ENCODE data around the gene GRK5.
A peak's percentile ranks its signal among the peaks of the same experiment; 100 is the strongest.

Gene GRK5

DNA sequence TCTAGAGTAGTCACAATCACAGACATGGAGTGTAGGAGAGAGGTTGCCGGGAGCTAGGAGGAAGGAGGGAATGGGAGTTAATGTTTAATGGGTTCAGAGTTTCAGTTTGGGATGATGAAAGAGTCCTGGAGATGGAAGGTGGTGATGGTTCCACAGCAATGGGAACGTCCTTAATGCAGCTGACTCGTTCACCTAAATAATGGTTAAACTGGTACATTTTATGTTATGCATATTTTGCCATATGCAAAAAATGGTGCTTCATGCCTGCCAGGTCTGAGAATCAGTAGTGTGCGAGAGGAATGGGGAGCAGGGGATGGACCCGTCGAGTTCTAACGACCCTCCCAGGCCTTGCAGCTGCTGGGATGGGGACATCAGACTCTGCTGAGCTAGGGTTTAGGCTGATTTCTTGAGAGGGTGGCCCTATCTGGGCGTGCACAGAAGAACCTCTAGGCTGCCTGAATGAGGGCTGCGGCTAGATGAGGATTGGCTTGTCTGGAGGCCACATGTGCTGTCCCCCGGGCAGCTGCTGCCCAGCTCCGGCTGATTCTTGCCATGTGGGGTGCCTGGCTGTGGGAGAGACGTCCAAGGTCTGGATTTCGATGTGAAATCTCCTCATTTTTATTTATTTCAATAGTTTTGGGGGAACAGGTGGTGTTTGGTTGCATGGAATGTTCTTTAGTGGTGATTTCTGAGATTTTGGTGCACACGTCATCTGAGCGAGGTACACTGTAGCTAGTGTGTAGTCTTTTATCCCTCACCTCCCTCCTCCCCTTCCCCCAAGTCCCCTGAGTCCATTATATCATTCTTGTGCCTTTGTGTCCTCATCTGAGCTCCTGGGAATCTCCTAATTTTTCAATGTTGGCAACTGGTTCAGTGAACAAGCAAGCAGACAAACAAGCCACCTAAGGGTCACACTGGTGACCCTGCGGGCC, 116.0 kb downstream of the GRK5 start:
- no peak for DNase-seq

DNA sequence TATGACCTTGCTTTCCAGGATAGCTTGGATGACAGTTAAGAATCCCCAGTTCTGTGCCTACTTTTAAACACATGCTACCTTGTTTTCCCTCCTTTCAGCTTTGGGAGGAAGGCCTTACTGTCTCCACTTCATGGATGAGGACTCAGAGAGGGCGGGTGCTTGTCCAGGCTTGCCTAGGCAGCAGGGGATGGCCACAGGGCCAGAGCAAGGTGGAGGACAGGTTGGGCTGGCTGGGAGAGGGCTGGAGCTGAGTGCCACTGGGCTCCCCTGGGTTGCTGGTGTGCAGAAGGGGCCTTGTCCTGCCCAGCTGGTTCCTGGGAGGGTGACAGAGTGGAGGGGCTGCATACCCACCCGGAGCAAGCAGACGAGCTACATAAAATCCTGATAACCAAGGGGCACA, 117.8 kb downstream of the GRK5 start:
- DNase-seq, result no peak

DNA sequence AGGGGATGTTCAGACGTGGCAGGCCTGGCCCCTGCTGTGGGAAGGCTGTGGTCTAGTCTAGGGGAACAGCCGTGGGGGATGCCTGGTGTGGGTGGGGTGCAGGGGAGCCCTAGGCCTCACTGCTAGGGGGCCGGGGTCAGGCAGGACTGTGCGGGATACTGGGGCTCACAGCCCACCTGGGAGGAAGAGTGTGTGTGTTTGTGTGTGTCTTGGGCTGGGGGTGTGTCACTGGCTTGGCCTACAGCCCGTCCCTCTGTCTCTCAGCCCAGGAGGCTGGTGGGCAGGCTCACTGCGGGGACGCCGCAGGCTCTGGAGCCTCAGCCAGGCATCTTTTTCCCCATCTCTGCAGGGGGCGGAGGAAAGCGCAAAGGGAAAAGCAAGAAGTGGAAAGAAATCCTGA, 118.8 kb downstream of the GRK5 start:
- no peak for DNase-seq

DNA sequence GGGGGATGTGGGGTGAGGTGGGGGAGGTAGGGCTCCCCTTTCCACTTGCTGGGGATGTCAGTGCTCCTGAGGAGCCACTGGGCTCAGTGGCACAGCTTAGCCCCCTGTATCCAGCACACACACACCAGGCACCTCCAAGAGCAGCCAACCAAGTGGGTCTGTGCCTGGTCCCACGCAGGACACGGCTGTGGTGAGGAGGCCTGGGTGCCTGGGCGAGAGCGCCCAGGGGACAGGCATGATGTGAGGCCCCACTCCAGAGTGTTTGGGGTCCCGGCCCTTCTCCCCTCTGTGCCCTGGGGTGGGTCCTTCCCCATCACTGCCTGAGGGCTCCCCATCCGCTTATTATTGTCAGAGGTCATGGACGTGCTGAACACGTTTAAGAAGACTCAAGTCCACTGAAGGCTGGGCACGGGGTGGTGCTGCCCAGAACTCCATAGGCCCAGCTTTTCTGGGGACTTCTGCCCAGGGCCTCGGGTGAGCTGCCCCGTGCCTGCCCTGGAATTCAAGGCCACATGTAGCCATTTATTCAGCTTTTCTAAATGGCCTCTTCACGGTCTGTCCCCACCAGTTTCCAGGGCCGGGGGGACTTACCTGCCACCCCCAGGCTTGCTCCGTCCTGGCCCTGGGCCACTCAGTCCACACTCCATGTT, 119.8 kb downstream of the GRK5 start:
- DNase-seq, result no peak

DNA sequence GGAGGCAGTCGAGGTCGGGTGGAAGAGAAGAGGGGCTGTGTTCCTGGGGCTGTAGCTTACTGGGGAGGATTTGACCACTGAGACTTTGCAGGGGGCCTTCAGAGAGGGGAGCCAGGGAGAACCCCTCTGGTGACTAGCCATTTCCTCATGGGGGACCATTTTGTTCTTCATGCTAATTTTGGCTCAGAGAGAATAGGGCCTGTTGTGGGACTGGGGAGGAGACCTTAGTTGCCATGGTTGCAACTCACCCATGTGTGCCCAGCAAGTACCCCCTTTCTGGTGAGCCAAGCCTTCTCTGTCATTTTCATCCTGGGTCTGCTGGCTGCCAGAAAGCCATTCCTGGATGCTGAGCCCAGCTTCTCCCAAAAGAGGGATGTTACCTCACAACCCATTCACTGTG, 120.9 kb downstream of the GRK5 start:
- DNase-seq, result no peak

DNA sequence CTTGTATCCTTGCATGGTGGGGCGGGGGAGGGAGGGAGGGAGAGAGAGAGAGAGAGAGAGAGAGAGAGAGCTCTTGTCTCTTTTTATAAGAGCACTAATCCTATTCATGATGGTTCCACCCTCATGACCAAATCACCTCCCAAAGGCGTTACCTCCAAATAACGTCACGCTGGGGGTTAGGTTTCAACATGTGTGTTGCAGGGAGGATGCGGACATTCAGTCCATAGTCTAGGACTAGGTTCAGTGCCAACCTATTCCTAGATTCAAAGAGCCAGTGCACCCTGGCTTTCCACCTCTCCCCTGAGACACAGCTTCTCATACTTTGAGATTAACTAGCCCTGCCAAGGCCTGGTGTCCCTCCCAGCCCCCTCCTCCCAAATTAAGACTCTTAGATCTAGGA, 123.0 kb downstream of the GRK5 start:
- no peak for DNase-seq

DNA sequence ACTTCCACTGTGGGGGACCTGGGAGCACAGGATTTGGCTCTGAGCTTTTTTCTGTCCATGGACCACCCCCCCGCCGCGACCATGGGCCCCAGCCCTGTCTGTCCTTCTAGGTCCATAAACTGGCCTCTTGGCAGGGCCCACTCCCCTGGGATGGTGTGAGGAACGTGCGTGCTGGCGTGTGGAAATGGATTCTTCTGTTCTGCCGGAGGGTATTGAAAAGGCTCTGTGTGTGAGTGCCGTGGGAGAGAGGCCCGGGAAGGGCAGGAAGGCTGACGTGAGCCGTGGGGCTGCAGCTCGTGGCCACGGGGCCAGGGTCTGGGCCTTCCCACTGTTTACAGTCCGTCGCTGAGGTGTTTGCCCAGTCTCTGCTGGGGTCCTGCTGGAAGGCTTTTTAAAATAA, 123.7 kb downstream of the GRK5 start:
- no peak for DNase-seq

DNA sequence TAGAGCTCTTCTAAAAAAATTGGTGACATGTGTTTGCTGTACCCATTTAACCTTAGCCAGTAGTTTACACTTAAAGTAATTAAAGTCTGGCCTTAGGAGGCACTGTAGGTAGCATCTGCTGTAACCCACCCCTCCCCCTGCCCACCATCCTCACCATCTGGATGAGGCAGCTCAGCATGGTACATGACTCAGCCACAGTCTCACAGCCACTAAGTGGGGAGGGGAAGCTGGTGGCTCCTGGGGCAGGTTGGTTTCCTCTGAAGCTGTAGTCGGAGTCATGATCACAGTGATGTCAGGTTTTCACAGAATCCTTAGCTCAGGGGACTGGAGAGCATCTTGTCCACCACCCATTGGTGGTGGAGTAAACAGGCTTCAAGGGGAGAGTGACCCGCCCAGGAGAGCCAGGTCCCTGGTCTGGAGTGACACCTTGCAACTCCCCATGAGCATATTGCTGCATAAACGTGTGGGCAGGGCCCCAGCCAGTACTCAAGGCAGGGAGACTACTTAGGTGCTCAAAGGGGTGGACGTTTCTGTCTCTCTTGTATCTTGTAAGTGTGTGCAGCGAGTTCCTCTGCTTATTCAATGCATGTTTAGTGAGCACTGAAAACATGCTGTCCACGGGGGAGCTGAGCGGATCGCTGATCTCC, 125.9 kb downstream of the GRK5 start:
- DNase-seq, result no peak

DNA sequence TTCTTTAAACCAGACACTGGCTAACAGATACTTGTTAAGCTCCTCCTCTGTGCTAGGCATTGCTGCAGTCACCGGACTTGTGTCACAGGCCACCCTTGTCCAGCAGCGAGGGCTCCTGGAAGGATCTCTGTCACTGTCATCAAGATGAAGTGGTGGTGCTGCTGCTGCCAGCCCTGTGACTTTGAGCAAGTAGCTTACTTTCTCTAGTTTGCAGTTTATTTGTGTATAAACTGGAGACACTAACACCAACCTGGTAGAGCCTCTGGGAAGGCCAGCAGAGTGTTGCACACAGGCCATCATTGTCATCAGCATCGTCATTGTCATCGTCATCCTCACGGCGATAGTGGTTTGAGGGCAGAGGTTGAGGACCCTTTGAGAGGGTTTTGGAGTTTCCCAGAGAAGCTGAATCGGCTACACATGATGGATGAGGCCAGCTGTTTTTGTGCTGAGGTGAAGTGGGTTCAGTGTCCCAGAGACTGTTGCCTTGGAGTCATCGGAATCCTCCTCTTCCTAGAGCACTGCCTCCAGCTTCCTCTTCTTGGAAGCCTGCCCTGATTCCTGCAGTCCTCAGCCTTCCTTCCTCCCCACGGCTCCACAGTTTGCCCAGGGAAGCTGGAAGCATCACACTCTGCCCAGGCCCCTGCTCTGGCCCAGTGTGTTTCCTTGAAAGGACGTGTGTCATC, 128.4 kb downstream of the GRK5 start:
- no peak for DNase-seq

DNA sequence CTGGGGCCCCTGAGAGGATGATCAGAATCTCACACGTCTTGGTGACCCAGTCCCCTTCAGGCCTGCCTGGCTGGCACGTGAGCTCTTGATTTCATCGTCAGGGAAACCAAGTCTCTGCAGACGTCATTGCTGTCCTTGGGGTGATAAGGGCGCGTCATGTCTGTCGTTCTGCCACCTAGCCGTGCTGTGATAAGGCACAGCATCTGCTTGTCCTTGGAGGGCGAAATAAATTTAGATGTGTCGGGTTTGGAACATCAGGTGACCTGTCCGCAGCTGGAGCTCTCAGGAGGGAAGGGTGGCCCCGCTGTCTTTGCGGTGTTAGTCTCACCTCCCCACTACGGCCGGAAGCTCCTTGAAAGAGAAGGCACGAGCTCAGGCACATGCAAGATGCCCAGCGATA, 129.2 kb downstream of the GRK5 start:
- DNase-seq, result no peak

DNA sequence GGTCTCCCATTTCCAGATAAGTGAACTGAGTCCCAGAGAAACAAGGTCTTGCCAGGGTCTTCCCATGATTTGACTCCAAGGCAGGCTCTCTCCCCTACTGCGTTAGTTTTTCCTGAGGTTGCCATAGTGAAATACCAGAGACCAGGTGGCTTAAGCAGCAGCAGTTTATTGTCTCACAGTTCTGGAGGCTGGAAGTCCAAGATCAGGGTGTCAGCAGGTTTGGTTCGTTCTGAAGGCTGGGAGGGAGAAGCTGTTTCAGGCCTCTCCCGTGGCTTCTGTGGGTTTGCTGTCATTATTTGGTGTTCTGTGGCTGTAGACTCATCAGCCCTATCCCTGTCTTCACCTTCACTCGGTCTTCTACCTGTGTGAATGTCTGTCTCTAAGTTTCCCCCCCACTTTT, 129.9 kb downstream of the GRK5 start:
- no peak for DNase-seq

DNA sequence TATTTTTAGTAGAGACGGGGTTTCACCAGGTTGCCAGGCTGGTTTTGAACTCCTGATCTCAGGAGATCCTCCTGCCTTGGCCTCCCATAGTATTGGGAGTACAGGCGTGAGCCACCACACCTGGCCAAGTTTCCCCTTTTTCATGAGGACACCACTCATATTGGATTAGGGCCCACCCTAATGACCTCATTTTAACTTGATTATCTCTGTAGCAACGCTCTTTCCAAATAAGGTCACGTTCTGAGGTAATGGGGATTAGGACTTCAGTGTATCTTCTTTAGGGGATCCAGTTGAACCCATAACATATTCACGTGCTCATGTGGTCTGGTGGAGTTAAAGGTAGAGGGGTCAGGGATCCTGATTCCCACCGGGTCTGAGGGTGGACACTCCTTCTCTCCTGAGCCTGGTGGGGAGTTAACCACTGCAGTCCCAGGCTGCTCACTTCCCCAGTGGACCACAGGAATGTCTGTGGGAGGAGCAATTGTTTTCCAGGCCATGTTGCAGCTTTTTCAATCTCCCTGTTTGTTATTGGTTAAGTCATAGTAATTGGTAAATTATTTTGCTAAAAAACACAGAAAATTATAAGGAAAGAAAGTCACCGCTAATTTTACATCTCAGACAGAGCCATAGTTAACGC, 130.5 kb downstream of the GRK5 start:
- DNase-seq, result no peak

DNA sequence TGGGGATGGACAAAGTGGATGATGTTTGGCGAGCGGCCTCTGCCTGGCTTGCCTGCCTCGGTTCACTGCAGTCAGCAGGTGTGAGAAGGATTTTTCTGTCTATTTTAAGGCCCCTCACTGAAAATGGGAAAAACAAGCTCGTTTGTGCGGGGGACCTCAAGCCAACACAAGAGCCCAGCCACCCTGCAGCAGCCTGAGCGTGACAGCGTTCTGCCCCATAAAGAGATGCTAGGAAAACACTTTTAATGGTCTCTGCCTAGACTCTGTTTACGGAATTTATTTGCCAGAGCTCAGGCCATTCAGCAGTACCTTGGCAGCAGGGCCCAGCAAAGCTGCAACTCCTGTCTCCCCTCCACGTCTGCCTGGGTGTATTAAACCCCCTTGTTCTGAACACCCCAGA, 131.7 kb downstream of the GRK5 start:
- DNase-seq, result peak; percentile 6

DNA sequence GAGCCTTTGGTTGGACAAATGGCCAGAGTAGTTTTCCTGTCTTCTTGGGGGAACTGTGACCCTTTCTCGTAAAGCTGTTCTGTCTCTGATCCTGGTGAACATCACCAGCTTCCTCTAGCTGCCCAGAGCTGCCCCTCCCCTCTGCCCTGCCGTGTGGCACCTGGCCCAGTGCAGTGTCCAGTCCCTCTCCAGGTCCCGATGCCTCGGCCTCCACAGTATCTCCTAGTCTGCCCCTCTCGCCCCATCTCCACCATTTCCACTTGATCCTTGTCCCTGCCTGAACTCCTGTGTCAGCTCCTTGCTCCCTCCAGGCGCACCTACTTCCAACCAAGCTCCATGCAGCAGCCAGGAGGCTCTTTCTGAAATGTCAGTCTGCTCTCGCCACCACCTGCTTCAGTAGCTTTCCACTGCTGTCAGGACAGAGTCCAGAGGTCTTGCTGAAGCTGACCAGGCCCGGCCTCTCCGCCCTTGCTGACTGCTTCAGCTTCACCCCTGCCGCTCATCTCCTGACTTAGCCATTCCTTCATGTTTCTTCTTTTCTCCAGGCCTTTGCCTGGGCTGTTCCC, 133.6 kb downstream of the GRK5 start:
- no peak for DNase-seq

DNA sequence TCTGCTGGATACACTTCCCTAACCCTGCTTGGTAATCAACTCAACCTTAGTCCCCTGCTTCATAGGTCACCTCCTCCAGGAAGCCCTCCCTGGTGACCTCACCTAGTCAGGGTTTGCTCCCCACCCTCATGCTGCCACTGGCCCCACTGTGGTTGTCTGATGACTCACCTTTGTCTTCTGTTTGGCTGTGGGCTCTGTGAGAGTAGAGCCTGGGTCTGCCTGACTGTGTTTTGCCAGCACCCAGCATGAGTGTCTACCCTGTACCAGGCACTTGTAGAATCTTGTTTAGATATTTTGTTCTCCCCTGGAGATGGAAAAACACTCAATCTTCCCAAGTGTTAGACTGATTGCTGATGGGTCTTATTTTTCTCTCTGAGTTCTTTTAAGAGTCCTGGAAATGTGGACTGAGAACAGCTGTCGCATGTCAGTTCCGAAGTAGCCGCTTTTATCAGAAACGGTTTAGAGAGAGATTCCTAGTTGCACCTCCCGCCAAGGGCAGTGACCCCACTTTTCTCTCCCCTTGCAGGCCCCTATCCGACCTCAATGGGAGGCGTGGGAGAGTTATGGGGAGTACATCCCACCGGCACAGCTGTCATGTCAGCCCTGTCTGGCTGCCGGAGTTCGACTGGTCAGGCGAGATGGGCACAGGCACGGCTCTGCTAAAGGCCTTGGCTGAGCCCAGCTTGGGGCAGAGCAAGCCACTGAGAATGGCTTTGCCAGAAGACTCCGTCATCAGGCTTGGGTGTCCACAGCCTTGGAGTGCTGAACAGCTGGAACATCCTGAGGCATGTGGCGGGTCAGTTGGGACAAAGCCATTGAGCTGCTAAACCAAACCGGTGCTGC, 134.3 kb downstream of the GRK5 start:
- DNase-seq, result no peak

DNA sequence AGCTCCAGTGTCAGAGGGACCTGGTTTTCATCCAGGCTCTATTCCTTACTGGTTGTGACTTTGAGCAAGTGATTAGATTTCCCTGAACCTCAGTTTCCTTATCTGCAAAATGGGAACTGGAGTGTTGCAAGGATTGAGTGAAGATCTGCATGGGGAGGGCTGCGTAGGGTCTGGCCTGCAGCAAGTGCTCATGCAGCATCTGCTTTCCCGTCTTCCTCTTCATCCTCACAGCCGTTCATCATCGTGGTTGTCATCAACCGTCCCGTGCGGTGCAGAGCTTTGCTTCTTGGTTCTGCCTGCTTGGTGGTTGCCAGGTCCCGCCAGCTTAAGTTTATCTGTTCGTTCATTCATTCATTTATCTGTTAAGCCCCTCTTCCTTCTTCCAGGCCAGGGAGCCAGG, 135.0 kb downstream of the GRK5 start:
- no peak for DNase-seq

DNA sequence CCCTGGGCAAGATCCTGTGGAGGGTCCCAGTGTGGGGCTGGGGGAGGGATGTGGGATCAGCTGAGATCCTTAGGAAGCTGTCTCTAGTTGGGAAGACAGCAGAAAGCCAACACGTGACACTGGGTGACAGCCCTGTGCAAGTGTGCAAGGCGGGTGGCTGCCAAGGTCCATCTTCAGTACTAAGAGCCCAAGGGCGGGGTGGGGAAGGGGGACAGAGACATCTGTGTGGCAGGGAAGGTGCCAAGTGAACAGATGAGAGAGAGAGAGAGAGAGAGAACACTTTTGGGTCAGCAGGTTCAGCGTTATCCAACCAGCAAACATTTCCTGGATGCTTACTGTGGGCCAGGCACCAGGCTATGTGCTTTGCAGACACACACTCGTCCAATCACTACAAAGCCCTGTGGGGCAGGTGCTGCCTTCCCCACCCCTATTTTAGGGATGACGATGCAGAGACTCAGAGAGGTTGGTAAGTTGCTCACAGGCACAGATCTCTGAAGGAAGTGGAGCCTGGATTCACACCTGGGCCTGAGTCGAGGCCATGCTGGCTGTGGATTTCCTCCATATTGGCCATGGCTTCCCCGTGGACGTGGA, 135.7 kb downstream of the GRK5 start:
- DNase-seq, result no peak

DNA sequence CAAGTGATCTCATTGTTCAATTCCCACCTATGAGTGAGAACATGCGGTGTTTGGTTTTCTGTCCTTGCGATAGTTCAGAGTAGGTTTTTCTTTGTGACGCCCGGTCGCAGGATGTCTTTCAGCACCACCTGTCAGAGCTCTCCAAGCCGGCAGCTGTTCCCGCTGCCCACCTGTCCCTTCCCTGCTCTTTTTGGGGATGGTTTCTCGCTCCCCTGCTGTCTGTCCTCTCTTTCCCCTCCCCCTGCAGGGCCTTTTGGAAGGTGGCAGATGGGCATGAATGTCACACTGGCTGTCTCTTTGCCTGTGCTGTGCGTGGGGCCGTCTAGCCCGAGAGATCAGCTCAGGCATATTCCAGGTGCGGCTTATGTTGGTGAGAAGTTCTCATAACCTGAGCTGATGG, 137.0 kb downstream of the GRK5 start:
- peak; percentile 9 for DNase-seq

DNA sequence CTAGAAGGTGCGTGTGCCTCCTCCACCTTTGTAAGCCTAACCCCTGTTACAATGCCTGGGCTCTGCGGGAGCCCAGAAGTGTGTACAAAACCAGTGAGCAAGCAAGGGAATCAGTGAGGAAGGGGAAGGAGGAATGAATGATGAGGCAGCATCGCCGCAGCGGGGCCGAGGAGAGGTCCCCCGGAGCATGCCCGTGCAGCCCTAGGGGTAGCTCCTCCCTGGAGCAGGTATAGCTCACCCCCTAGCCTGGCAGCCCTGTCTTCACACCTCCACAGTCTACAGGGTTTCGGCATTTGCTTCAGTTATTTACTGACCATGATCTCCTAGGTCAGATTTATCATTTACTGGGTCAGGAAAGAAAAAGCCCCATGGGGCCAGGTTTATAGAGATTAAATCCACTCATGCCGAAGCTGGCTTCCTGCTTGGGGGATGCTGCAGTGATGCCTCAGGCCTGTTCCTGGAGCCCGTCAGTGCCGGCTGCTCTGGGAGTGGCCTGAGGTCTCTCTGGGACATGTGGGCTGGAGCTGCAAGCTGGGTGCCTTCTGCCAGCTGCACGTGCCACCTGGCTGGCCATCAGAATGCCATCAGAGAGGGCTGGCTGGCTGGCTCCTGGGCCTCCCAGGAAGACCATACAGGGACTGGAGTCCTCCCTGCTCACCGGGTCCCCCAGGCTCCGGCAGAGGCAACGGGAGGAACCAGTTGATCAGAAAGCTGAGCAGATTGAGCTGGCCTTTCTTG, 138.9 kb downstream of the GRK5 start:
- no peak for DNase-seq

DNA sequence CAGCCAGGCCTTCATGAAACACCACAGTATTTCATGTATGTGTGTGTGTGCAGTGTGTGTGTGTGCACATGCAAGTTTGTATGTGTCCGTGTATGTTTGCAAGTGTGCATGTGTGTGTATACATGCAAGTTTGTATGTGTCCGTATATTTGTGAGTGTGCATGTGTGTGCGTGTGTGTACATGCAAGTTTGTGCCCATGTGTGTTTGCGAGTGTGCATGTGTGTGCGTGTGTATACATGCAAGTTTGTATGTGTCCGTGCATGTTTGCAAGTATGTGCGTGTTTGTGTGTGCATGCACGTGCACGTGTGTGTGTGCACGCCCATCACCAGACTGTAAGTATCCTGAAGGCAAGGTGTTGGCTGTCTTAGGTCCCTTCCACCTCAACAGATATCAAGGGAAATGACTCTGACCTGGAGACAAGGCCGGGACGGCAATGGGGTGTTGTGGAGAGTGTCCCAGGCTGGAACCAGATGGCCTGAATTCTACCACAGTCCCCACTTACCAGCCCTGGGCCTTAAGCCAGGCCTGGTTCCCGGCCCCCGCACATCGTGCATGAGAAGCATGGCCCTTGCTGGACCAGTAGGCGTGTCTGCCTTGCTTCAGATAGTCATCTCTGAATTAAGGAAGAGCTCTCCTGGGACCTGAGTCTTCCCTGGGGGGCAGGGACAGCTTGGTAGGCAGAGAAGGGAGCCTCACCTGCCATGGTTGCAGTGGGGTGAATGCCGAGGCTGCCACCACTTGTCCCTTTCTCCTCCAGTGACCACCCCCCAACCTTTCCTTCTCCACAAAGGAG, 140.0 kb downstream of the GRK5 start:
- DNase-seq, result no peak

Measured in NCI-H1092 treated with DMSO at 0.1 percent for 48 hours (cell line).